GM19397 (cell line): ENCODE results near the gene HCCS.

ENCODE experiments used
- ATAC-seq: cut with Tn5 transposase; IDR thresholded peaks from one replicate; pipeline ENCODE4 v1.9.1; 2021; ENCODE audit warnings: mild to moderate bottlenecking, moderate library complexity; ENCODE audit not compliant: unreplicated experiment

The HCCS gene

GRCh38 chrX:11111037-11111851 lies at the start of gene HCCS:
Gene HCCS, plus strand, starts transcription at chrX:11111332. Its CDS starts 729 bp downstream, at chrX:11112061.
- ATAC-seq, result peak; percentile 96

- no peak for ATAC-seq
Observed at GRCh38 chrX:11064276-11064675, 46.9 kb upstream of the HCCS start.

GRCh38 chrX:11064851-11065600 lies 46.1 kb upstream of the HCCS start:
- ATAC-seq, result no peak

GRCh38 chrX:11066812-11067211 lies 44.3 kb upstream of the HCCS start:
- ATAC-seq, result no peak

GRCh38 chrX:11073381-11073780 lies 37.8 kb upstream of the HCCS start:
- ATAC-seq, result no peak

GRCh38 chrX:11080741-11081305 lies 30.3 kb upstream of the HCCS start:
- ATAC-seq, result no peak

- ATAC-seq, result no peak
Observed at GRCh38 chrX:11081511-11081910, 29.6 kb upstream of the HCCS start.

GRCh38 chrX:11085305-11085704 lies 25.8 kb upstream of the HCCS start:
- ATAC-seq, result no peak

GRCh38 chrX:11089802-11090201 lies 21.3 kb upstream of the HCCS start:
- ATAC-seq, result no peak

- no peak for ATAC-seq
Observed at GRCh38 chrX:11097933-11098332, 13.2 kb upstream of the HCCS start.

GRCh38 chrX:11099465-11099864 lies 11.7 kb upstream of the HCCS start:
- no peak for ATAC-seq

- ATAC-seq, result no peak
Observed at GRCh38 chrX:11100281-11101035, 10.7 kb upstream of the HCCS start.

- no peak for ATAC-seq
Observed at GRCh38 chrX:11103006-11103405, 8.1 kb upstream of the HCCS start.

GRCh38 chrX:11103751-11104150 lies 7.4 kb upstream of the HCCS start:
- ATAC-seq, result no peak

- no peak for ATAC-seq
Observed at GRCh38 chrX:11105080-11105479, 6.1 kb upstream of the HCCS start.

GRCh38 chrX:11108253-11108941 lies 2.7 kb upstream of the HCCS start:
- no peak for ATAC-seq

GRCh38 chrX:11109968-11110367 lies 1.2 kb upstream of the HCCS start:
- ATAC-seq, result no peak

GRCh38 chrX:11111947-11112346 lies 815 bp downstream of the HCCS start:
- no peak for ATAC-seq

GRCh38 chrX:11113731-11114130 lies 2.6 kb downstream of the HCCS start:
- ATAC-seq, result no peak

GRCh38 chrX:11117745-11118144 lies 6.6 kb downstream of the HCCS start:
- no peak for ATAC-seq
